Activated CD8-positive, alpha-beta memory T cell treated with anti-CD3 and anti-CD28 coated beads for 1 hour (primary cell): Measurements from ENCODE around the gene ST3GAL5.
"Not testable (repeated sequence)": the region's sequence is repeated elsewhere in the genome, so short reads cannot be mapped to it uniquely, and the experiment has no call there.

Experiments
- DNase-seq, 2 donors: peaks; one replicate each; pipeline ENCODE4 v3.0.0-alpha.2; 2020; ENCODE audit warnings: low read depth in 1 of 2; ENCODE audit errors: extremely low read depth in 1 of 2

ST3GAL5 gene

DNA sequence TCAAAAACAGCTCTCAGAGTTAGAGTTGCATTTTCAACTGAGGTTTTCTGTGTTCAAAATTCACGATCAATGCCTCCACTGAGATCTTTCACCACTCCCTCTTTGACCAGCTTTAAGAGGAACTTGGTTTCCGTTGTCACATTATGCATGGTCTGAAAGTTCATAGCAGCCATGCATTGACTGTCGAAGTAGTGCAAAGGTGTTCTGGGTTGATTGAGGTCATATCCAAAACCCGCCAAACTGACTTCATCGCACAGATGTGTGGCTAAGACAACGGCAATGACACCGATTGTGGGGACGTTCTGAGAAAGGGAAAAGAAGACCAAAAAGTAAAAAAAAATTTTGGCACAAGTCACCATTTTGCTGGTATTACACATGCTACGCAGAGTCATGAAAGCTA lies 48.7 kb downstream of the ST3GAL5 start:
- DNase-seq, result no peak

DNA sequence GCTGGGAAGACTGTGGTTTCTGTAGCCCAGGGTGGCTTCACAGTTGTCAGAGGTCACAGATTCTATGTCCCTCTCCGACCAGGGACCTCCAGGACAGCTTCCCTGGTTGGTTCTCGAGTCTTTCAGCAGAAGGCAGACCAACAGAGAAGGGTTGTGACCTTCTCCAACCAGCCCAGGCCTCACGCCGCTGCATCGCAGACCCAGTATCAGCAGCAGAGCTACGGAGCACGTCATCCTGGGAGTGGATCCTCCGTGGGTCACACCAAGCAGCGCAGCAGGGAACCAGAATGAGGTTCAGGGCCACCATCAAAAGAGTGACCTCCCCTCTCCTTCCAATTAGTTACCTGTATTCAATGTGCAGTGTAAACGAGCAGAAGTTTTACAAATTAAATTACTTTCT lies 49.3 kb downstream of the ST3GAL5 start:
- DNase-seq, result no peak

DNA sequence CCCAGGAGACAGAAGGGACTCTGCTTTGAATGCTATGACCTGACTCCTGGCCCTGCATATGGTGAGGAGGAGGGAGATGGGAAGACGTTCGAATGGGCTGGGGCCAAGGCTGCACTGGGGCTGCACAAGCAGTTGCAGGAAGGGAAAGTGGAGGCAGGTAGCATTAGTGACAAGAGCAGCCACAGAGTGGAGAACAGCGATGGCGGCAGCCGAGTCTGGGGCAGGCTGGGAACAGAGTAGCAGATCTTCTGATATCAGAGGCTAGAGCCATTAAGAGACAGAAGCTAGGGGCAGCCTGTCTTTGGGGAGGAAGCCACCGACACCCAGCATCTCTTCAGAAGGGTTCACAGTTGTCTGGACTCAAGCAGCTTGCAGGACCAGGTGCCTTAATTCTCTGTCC lies 50.1 kb downstream of the ST3GAL5 start:
- DNase-seq, result no peak

DNA sequence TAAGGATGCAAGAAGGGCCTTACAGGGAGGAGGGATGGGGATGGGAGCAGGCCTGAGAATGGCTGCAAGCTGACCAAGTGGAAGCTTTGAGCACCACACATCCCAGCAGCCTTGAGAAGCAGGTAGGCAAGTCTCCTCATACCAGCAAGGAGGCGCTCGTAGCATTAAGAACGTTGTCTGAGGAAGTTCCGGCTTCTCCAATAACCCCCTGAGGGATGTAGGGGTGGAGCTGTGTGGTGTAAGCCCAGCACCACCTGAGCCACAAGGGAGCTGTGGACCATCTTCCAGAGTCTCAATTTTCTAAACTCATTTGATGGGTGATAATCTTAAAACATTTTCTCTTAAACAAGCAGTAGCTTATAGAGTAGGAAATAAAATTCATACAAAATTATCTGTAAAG lies 50.6 kb downstream of the ST3GAL5 start:
- no peak for DNase-seq

DNA sequence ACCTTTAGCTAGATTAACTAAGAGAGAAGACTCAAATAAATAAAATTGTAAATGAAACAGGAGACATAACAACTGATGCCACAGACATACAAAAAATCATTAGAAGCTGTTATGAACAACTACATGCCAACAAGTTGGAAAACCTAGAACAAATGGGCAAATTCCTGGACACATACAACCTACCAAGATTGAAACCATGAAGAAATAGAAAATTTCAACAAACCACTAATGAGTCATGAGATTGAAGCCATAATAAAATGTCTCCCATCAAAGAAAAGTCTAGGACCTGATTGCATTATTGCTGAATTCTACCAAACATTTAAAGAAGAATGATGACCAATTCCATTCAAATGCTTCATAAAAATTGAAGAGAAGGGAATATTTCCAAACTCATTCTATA lies 54.3 kb downstream of the ST3GAL5 start:
- no peak for DNase-seq

DNA sequence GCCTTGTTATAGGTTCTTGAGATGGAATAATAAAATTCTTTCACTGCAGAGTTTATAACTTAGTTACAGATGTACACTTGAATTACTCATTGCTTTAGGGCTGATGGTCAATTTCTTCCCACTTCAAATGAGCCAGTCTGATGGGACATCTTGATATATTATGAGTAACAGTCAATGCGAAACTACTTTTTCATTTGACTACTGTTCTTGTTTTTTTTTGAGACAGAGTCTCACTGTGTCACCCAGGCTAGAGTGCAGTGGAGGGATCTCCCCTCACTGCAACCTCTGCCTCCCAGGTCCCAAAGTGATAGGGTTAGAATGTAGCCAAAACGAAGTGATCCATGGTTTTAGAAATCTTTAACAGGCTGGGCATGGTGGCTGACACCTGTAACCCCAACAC lies 57.1 kb downstream of the ST3GAL5 start:
- DNase-seq, result no peak

DNA sequence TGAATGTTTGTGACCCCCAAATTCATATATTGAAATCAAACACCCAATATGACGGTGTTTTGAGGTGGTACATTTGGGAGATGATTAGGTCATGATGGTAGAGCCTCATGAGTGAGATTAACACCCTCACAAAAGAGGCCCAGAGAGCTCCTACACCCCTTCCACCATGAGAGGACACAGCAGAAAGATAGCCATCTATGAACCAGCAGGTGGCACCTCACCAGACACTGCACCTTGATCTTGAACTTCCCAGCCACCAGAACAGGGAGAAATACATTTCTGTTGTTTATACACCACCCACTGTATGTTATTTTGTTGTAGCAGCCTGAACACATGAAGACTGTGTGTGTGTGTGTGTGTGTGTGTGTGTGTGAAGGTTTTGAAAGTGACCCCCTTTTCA lies 58.1 kb downstream of the ST3GAL5 start:
- no peak for DNase-seq

DNA sequence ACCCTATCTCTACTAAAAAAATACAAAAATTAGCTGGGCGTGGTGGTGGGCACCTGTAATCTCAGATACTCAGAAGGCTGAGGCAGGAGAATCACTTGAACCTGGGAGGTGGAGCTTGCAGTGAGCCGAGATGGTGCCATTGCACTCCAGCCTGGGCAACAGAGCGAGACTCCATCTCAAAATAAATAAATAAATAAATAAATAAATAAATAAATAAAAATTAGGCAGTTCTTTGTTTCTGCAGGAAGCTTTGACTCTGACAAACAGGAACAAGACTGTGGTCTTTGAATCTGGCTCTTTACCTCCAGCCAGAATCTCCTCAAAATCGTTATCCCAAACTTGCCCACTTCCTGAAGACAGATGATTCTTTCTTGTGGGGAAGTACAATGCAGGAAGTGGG lies 59.4 kb downstream of the ST3GAL5 start:
- DNase-seq, result not testable (repeated sequence)

DNA sequence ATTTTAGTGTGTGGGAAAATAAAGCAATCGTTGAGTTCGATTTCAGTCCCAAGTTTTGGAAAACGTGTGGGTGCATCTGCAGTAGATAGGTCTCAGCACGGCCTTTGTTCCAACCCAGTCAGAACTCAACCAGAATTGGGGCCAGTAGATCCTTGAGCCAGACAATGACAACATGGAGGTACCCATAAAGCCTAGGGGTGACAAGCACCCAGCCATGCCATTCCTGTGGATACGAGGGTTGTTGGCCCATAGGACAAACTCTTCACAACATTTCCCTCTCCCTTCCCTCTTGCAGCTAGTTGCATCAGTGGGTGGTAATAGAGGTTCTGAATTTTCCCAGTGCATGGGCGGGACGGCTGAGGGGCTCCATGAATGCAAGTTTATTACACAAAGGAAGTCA lies 60.1 kb downstream of the ST3GAL5 start:
- no peak for DNase-seq

DNA sequence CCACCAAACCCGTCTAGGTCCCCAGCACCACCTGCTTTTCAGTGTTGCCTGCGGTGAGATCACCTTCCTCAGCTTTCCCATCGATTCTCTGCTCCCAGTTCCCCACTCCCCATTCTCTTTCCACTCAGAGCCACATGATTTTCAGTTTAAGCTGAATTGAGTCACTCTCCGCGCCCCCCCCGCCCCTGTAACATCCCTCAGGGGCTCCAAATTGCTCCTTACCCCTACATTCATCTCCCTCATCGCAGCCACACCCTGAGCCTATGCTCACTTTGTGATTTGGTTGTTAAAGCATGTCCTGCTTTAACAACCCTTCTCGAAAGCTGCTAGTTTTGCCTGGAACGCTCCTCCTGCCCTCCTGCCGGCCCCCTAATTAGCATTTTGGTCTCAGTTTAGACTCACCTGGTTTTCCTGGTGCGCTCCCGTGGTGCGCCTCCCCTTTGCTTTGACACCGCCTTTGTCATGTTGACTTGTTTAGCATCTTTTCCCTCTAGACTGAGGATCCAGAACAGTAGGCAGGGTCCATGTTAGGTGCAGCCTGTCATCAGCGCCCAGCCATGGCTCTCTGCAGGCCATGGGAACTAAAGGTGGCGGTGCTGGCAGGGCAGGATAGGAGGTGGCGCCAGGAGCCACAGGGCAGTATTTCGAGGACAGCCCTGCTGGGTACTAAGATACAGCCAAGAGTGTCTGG lies 60.8 kb downstream of the ST3GAL5 start:
- no peak for DNase-seq

DNA sequence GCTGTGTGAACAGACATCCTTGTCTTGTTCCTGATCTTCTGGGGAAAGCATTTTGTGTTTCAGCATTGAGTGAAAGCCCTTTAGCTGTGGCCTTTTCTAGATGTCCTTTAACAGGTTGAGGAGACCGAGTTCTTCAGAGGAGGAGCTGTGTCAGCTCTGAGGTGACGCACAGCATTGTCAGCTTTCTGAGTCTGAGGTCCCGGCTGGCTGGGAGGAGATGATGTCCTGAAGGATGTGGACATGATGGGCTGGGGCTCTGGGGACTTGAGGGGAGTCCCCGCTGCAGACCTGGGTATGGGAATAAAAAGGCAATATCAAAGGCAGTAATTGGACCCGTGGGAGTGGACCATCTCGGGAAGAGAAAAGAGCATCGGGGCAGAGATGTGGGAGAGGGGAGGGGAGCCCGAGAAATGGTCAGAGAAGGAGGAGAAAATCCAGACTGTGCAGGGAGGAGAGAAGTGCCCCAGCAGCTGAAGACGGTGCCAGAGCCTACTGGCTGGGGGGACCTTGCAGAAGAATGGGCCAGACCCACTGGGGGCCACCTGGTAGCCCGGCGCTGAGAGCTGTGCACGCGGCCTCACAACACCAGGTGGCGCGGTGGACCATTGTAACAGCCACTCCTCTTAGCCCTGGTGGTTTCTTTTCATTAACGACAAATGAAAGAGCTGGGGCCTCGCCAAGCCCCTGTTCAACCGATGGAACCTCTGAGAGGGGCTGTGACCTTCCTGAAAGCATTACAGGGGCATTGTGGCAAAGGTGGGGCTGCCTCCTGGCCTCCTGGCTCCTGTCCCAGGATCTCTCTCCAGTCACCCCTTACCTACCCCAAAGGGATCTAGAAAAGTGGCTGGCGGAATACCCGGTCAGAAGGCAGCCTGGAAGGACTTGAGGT lies 61.6 kb downstream of the ST3GAL5 start:
- DNase-seq, result peak; percentile 66 to 74

DNA sequence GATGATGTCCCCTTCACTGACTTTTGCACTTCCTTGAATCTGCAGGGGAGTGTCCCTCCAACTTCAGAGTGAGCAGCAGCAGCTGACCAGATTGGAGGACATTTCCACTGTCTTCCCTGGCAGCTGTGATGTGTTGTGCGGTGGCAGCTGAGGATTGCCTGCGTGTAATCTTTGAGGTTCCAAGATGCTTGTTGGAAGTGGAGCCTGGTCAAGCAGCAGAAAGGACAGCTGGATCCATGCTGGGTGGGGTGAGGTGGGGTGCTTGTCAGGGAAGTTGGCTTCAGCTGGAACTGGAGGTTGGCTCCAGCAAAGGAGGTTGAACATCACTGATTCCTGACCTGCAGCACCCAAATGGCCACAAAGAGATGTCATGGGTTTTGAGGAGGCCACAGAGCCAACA lies 64.8 kb downstream of the ST3GAL5 start:
- DNase-seq, result no peak

DNA sequence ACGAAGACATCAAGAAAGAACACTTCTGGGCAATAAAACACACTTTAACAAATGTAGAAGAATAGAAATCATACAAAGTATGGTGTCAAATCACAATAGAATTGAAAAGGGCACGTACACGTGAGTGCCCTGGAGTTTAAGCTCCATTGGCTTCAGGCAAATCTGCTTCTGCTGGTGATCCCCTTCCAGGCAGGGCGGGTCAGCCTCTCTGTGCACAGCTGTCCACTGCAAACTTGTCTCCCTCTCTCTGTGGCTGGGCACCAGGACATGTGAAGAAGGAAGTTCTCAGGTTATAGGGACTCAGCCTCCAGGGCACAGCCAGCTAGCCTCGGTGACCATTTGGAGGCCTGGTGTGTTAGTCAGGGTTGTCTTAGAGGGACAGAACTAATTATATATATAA lies 66.0 kb downstream of the ST3GAL5 start:
- no peak for DNase-seq

DNA sequence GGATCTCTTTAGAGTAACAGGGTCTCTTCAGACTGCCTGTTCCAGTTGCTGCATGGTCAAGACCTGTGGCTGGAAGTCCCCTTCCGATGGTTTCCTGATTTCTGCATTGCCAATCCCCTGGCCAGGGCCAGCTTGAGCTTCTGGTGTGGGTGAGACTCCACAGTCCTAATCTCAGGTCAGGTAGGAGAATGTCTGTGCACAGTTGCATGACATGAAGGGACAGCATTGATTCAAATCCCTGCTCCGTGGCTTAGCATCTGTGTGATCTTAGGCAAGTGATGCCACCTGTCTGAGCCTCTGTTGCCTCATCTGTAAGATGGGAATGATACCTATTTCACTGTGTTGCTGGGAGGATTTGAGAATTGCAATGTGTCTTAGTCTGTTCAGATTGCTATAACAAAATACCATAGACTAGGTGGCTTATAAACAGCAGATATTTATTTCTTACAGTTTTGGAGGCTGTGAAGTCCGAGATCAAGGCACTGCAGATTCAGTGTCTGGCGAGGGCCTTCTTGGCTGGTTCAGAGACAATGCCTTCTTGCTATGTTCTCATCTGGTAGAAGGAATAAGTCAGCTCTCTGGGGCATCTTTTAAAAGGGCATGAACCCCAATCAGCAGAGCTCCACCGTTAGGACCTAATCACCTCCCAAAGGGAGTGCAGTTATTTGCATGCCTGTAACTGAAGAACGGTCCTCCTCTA lies 68.8 kb downstream of the ST3GAL5 start:
- no peak for DNase-seq

DNA sequence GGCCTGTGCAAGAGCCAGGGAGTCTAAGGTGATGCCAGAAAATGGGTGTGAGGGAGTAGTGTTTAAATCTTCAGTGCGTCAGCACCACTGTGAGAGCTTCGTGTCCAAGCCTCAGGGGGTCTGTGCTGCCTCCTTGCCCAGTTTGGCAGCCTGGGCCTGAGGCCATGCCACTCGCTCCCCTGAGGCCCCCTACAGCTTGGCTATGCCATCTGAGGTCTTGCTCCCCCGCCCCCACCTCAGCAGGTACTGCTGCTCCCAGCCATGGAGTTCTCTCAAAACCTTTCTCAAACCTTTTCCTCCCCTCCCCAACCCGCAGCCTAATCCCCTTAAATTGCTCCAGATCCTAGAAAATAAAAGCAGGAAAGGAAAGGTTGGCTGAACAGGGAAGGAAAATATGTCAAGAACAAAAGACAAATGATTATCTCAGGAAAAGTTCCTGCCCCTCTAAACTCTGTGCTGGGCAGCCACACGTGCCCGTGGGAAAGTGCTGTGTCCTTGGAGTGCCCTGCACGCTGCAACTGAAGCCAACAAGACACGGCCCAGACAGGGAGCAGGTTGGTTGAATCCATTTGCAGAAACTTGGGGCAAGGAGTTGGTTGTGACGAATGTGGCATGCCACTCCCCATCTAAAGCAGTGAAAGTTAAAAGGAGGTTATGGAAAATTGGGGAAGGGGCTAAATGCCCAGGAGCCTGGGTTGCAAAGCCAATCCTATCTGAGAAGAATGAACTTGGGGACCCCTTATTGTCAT lies 73.8 kb downstream of the ST3GAL5 start:
- DNase-seq, result no peak

DNA sequence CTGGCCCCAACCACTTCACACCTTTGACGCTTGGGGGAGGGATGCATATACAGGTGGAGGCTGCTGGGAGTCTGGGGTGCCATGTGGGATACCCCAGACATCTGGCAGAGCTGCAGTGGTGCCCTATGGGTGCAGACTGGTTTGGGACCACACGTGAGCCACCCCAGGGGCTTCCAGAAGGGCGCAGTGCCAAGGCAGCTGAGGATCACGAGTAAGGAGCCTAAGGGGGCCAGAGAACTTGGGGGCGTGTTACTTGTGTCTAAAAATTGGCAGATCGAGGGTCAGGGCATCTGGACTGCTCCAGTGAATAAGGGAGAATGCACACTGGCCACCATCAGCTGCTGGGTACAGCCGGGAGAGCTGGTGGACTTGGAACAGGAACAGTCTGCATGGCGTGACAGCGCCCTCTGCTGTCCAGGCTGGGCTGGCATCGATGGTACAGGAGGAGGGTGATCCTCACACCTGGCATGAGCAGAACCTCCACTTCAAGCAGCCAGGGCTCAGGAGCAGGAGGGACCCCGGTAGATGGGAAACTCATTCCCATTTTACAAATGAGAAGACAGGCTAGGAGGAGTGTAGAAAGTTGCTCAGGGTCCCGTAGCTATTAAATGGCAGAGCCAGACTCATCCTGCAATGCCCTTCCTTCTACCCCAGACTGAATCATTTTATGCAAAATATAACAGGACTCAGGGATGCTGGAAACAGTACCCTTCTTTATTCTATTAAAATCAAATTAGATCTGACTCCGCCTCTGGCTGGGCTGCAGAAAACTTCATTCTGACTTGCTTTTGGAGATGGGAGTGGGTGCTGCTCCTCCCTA lies 74.6 kb downstream of the ST3GAL5 start:
- peak; percentile 52 to 66 for DNase-seq

DNA sequence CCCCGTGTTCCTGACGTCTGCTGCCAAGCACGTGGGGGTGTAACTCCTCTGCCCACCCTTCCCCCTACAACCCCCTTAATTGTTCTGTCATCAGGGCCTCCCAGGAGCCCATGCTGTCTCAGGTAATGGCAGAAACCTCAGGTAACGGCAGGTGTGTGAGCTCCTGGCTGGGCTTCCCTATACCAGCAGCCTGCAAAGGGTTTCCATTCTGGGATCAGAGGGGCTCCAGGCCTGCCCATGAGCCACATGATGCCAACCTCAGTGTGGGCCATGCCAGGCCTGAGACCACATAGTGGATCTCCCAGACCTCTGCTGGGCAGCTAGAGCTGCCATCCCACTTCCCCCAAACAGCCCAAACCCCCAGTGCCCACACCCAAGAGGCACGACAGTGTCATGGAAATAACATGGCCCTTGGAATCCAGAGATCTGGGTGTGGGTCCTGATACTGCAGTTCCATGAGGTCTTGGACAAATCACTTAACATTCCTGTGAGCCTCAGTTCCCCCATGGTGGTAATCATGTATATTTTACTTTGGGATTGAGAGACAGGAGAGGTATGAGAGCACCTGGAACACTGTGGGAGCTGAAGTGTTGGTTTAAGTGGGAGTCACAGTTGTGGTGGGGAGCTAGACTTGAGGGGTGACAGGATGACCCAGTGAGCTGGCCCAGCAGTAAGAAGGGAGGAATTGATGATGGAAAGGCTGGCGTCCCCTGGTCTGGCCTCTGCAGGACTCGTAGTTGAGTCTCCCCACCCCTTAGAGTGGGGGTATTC lies 75.4 kb downstream of the ST3GAL5 start:
- DNase-seq, result no peak

DNA sequence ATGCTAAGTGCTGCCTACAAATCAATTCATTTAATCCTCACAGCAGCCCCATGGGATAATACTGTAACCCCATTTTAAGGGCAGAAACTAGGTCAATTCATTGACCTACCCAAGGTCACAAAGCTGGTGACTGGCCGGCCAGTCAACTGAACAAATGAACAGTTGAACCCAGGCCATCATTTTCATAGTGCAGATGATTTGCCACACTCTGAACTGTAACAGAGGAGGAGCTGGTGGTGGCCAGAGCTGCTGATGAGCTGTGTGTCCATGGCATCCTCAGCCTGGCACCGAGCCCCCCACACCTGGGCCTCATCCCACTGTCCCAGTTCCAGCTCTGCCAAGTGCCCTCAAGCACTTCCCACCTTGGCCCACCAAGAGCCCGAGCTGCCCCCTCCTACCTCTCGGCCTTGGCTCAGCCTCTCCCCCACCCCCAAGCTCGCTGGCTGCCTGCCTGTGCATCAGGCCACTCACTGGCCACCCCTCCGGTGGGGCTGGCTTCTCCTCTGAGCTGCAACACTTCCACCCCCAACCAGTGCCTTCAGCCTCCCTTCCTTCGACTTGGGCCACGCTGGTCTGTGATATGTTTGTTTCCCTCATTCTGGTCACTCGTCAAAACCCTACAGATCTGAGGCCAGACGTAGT lies 76.6 kb downstream of the ST3GAL5 start:
- DNase-seq, result no peak
